ENCODE results near the gene PTGDR.

DNA sequence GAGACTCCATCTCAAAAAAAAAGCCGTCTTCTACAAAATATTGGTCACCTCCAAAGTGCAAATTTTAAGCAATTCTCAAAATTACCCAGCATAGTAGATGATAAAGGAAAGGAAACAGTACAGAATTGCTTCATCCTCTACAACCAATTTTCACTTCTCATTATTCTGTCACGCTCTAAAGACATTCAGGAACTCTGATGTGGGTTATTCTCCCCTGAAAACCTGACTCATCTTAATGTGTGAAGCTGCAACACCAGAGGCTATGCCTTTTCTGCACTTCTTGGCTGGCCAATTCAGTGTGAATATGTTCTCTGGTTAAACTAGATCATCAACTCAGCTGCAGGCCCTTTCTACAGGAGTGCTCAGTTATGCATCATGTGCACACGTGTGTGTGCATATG, 57.6 kb downstream of the PTGDR start:
- TF ChIP-seq, protein P1, sequence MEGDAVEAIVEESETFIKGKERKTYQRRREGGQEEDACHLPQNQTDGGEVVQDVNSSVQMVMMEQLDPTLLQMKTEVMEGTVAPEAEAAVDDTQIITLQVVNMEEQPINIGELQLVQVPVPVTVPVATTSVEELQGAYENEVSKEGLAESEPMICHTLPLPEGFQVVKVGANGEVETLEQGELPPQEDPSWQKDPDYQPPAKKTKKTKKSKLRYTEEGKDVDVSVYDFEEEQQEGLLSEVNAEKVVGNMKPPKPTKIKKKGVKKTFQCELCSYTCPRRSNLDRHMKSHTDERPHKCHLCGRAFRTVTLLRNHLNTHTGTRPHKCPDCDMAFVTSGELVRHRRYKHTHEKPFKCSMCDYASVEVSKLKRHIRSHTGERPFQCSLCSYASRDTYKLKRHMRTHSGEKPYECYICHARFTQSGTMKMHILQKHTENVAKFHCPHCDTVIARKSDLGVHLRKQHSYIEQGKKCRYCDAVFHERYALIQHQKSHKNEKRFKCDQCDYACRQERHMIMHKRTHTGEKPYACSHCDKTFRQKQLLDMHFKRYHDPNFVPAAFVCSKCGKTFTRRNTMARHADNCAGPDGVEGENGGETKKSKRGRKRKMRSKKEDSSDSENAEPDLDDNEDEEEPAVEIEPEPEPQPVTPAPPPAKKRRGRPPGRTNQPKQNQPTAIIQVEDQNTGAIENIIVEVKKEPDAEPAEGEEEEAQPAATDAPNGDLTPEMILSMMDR (IDR thresholded peaks at IDR 0.05) = no peak
- TF ChIP-seq POLR2AphosphoS5 (IDR thresholded peaks at IDR 0.05) = no peak

Data from transverse colon (tissue), 4 donors.